Kidney epithelial cell (primary cell): ENCODE data around the gene SLC35F3. TPM values are rescaled to one million over a fixed set of nuclear protein-coding genes. Genes with fewer than 3 reads are reported as not detected.

Experiments used
- DNase-seq: peaks from one replicate; pipeline ENCODE4 v3.0.0-alpha.2; 2010; ENCODE audit warnings: low read depth
- H3K27me3 ChIP-seq: 2 replicates; pipeline ENCODE4 v1.6.0; 2011; ENCODE audit warnings: low read length; ENCODE audit not compliant: control insufficient read depth, insufficient read depth
- H3K36me3 ChIP-seq: 2 replicates; pipeline ENCODE4 v1.5.1; 2011; ENCODE audit warnings: low read length; ENCODE audit not compliant: control insufficient read depth, insufficient read depth
- H3K4me3 ChIP-seq: 2 replicates; pipeline ENCODE4 v1.5.1; 2011; ENCODE audit warnings: low read depth, mild to moderate bottlenecking, control low read depth, low read length
- total RNA-seq: library from RNA; depleted of rRNA; stranded (reverse); fragments of >200 nt; gene quantifications from 2 replicates; pipeline ENCODE4 v1.2.3, GENCODE V29; 2015
- TF ChIP-seq, protein P1 (sequence below): IDR thresholded peaks from 2 replicates; pipeline ENCODE4 v1.5.1; 2011; ENCODE audit warnings: mild to moderate bottlenecking, moderate library complexity, low read length, control low read depth, inconsistent platforms; ENCODE audit not compliant: insufficient read depth, poor library complexity, severe bottlenecking

Gene SLC35F3
- total RNA-seq, 1 donor from 2014 or later = 1.1 TPM

DNA sequence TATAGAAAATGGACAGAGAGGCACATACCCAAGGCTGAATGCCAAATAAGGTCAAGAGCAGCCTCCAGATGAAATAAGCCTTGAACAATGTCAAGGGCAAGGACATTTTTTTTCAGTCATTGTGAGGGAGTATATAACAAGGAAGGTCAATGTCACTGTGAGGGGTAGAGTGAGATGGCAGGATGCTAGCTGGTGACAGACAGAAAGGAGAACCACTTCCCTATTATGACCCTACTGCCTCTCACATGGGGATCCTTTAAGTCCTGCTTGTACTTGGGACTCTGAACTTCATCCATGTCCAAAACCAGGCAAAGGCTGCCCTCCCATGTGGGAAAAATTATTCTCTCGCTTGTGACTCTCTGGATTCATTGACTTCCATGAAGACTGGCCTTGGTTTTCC is 349.3 kb downstream of the SLC35F3 start:
- TF ChIP-seq, protein P1, sequence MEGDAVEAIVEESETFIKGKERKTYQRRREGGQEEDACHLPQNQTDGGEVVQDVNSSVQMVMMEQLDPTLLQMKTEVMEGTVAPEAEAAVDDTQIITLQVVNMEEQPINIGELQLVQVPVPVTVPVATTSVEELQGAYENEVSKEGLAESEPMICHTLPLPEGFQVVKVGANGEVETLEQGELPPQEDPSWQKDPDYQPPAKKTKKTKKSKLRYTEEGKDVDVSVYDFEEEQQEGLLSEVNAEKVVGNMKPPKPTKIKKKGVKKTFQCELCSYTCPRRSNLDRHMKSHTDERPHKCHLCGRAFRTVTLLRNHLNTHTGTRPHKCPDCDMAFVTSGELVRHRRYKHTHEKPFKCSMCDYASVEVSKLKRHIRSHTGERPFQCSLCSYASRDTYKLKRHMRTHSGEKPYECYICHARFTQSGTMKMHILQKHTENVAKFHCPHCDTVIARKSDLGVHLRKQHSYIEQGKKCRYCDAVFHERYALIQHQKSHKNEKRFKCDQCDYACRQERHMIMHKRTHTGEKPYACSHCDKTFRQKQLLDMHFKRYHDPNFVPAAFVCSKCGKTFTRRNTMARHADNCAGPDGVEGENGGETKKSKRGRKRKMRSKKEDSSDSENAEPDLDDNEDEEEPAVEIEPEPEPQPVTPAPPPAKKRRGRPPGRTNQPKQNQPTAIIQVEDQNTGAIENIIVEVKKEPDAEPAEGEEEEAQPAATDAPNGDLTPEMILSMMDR = no peak
- Histone ChIP-seq H3K27me3 (no peaks in the 10 kb centered on the region), H3K36me3 (no peaks in the 10 kb centered on the region), H3K4me3 (no peak overlapping the region)
- no peak for DNase-seq

DNA sequence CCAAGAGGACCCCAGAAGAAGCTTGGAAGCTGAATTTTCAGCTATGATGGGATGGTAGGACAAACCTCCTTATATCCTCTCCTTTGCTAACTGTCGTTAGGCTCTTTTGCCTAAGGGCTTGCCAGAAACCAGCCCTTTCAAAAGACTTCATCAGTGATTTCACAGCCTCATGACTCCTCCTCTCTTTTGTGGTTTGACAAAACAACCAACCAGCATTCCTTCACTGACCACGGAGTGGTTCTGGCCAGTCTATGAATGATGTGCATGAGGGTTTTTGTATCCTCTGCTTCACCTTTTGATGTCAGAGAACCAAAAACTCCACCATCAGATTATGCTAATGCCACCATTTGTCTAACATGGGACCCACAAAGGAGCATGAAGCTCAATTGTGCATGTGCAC is 351.9 kb downstream of the SLC35F3 start:
- Histone ChIP-seq H3K27me3 (no peaks in the 10 kb centered on the region), H3K36me3 (no peaks in the 10 kb centered on the region), H3K4me3 (no peak overlapping the region)
- DNase-seq = peak; percentile 54
- TF ChIP-seq, protein P1 = no peak

DNA sequence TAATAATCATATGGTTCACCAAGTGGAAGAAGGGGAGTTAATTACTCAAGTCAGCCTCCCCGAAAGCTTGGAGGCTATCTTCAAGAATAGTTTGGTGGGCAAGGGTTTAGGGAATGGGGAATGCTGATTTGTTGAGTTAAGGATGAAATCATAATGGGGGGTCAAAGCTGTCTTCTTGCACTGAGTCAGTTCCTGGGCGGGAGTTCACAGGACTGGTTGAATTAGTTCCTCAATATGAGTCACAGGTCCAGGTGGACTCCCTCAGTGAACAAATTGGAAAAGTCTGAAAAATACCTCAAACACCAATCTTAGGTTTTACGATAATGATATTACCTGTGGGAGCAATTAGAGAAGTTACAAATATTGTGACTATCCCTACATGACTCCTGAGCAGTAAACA is 353.6 kb downstream of the SLC35F3 start:
- H3K4me3 ChIP-seq = no peak overlapping the region
- no peak for DNase-seq
- H3K36me3 ChIP-seq = no peaks in the 10 kb centered on the region
- TF ChIP-seq, protein P1 = no peak
- H3K27me3 ChIP-seq = no peaks in the 10 kb centered on the region

DNA sequence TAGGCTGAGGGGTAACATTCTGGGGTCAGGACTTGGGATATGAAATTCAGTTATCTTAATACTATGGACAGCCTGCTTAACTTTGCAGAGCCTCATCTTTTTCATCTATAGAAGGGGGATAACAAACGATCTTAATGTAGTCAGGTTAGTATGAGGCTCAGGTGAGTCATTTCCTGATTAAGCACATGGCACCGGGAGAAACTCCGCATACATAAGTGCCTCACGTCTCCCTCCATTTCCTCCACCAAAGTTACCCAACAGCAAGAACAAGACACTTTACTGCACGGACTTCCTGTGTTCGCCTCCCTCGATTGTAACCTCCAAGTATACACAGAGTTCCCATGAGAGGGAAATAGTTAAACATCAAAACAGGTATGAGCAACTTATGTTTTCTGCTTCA is 356.1 kb downstream of the SLC35F3 start:
- no peaks in the 10 kb centered on the region for H3K36me3 ChIP-seq
- H3K27me3 ChIP-seq = no peaks in the 10 kb centered on the region
- TF ChIP-seq, protein P1 = no peak
- no peak overlapping the region for H3K4me3 ChIP-seq
- peak; percentile 23 for DNase-seq

DNA sequence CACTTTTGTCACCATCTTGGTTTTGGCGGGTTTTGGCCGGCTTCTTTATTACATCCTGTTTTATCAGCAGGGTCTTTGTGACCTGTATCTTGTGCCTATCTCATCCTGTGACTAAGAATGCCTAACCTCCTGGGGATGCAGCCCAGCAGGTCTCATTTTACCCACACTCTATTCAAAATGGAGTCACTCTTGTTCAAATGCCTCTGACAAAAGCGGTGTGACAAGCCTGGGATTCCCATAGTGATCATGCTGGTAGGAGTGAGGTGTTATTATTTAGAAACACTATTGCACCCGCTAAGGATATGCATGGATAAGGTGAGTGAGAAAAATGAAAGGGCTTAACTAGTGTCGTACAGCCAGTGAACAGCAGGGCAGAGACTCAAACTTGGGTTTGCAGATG is 357.1 kb downstream of the SLC35F3 start:
- Histone ChIP-seq H3K36me3 (no peaks in the 10 kb centered on the region), H3K4me3 (no peak overlapping the region), H3K27me3 (no peaks in the 10 kb centered on the region)
- TF ChIP-seq, protein P1 = no peak
- no peak for DNase-seq

DNA sequence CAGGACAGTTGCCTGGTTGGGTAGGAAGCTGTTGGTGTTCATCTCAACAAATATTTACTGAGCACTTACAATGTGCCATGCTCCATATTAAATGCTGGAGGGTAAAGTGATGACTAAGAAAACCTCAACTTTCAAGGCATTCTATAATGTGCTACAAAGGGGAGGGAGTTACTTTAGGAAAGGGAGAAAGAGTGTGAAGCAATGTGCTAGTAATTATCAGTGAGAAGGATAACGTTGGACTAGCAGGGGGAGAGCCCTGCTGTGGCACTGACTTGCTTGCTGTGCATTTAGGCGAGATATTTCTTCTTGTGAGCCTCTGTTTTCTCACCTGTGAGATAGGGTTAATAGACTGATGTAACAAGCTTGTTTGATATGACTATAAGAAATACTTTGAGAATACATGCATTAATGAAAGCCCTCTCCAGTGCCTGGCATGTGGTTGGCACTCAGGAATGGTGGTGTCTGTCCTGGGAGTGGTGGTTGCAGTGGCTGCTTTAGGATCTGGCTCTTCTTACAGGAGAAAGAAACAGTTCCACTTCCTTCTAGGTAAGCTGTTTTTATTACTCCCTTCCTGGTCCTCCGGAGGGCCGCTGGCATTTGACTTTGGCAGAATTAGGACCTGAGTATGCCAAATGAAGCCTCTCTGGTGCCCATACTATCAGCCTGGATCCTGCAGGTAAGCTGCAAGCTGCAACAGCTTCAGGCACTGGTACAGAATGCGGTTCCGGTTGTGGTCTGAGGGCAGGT is 357.7 kb downstream of the SLC35F3 start:
- DNase-seq = no peak
- TF ChIP-seq, protein P1 = no peak
- no peaks in the 10 kb centered on the region for H3K27me3 ChIP-seq
- no peaks in the 10 kb centered on the region for H3K36me3 ChIP-seq
- H3K4me3 ChIP-seq = no peak overlapping the region
